ENCODE data around the gene SLC13A2. TPM values are rescaled to one million over a fixed set of nuclear protein-coding genes. Genes with fewer than 3 reads are reported as not detected.
"Not testable (repeated sequence)": the region's sequence is repeated elsewhere in the genome, so short reads cannot be mapped to it uniquely, and the experiment has no call there.

The SLC13A2 gene
- total and polyA plus RNA-seq, 2 donors (not counting 3 experiments of a cell fraction or from before 2014, with no cell fraction given) = not detected

DNA sequence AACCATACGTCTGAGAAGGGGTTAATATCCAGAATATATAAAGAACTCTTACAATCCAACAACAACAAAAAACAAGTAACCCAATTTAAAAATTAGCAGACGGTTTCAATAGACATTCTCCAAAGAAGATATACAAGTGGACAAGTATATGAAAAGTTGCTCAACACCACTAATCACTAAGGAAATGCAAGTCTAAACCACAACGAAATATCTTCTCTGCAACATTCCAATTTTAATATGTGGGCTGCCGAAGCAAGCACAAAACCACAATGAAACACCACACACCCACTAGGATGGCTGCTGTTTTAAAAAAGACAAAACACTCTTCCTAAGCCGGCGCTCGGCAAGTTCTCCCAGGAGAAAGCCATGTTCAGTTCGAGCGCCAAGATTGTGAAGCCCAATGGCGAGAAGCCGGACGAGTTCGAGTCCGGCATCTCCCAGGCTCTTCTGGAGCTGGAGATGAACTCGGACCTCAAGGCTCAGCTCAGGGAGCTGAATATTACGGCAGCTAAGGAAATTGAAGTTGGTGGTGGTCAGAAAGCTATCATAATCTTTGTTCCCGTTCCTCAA, 5.9 kb upstream of the SLC13A2 start:
- no peak overlapping the region for H3K4me3 ChIP-seq (replicated peaks in 1 of 3; ENCODE audit: insufficient read depth in 1 of 3, low read depth in 1 of 3, low read length in 3 of 3)
- no TSS peak for BruUV-seq (replicated peaks)
- no peaks in the 10 kb centered on the region for H4K20me1 ChIP-seq (replicated peaks; ENCODE audit: control insufficient read depth, extremely low read depth, insufficient read depth, low read length)
- no peak overlapping the region for H2AFZ ChIP-seq (ENCODE audit: low read depth, low read length)
- no peak overlapping the region for H3K9ac ChIP-seq (replicated peaks; ENCODE audit: extremely low read depth, insufficient read depth, low read length)
- no peaks in the 10 kb centered on the region for H3K4me1 ChIP-seq (ENCODE audit: control insufficient read depth, extremely low read depth, insufficient read depth, low read length)
- dilution Hi-C loops (cut with MboI; ENCODE audit: extremely low pct_ligation_motif_present, low sequenced_read_pairs) = no loop called here
- H3K79me2 ChIP-seq (ENCODE audit: control insufficient read depth, insufficient read depth, low read length) = no peaks in the 10 kb centered on the region
- no peak for FAIRE-seq
- ChIA-PET CTCF (no interaction called here), POLR2A (no interaction called here)
- H3K9me1 ChIP-seq (replicated peaks; ENCODE audit: control insufficient read depth, extremely low read depth, insufficient read depth, low read length) = no peaks in the 10 kb centered on the region
- intact Hi-C loops (cut with micrococcal nuclease) = no loop called here
- H3K27me3 ChIP-seq (ENCODE audit: control insufficient read depth in 2 of 2, insufficient read depth in 2 of 2, low read length in 2 of 2) = peaks cover 5 to 6% of the 10 kb centered on the region in 2 experiments
- H3K9me3 ChIP-seq (replicated peaks; ENCODE audit: control insufficient read depth, insufficient read depth, low read length) = no peaks in the 10 kb centered on the region
- no peak overlapping the region for H3K4me2 ChIP-seq (ENCODE audit: insufficient read depth, low read length)
- no peak overlapping the region for H3K27ac ChIP-seq (ENCODE audit: insufficient read depth, low read depth, low read length)
- TF ChIP-seq GATA2 (IDR thresholded peaks at IDR 0.05; ENCODE audit: insufficient read depth, insufficient read length, low read depth, low read length) = no peak
- TF ChIP-seq, protein P1, sequence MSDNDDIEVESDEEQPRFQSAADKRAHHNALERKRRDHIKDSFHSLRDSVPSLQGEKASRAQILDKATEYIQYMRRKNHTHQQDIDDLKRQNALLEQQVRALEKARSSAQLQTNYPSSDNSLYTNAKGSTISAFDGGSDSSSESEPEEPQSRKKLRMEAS (IDR thresholded peaks at IDR 0.05; ENCODE audit: insufficient read depth, insufficient read length) = no peak
- TF ChIP-seq POLR2AphosphoS5 (IDR thresholded peaks at IDR 0.05; ENCODE audit: insufficient read depth, low read depth, low read length) = no peak
- TF ChIP-seq, protein P2, sequence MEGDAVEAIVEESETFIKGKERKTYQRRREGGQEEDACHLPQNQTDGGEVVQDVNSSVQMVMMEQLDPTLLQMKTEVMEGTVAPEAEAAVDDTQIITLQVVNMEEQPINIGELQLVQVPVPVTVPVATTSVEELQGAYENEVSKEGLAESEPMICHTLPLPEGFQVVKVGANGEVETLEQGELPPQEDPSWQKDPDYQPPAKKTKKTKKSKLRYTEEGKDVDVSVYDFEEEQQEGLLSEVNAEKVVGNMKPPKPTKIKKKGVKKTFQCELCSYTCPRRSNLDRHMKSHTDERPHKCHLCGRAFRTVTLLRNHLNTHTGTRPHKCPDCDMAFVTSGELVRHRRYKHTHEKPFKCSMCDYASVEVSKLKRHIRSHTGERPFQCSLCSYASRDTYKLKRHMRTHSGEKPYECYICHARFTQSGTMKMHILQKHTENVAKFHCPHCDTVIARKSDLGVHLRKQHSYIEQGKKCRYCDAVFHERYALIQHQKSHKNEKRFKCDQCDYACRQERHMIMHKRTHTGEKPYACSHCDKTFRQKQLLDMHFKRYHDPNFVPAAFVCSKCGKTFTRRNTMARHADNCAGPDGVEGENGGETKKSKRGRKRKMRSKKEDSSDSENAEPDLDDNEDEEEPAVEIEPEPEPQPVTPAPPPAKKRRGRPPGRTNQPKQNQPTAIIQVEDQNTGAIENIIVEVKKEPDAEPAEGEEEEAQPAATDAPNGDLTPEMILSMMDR (IDR thresholded peaks at IDR 0.05; ENCODE audit: extremely low read depth in 1 of 2, insufficient read depth in 1 of 2, low read depth in 1 of 2, low read length in 2 of 2) = no peak
- TF ChIP-seq POLR2A (IDR thresholded peaks at IDR 0.05; ENCODE audit: low read depth, low read length) = no peak
- no peak for TF ChIP-seq MYC (IDR thresholded peaks at IDR 0.05; ENCODE audit: low read depth, low read length)
- TF ChIP-seq EZH2 (IDR thresholded peaks at IDR 0.05; ENCODE audit: borderline replicate concordance, low read depth, low read length, severe bottlenecking) = no peak
- TF ChIP-seq JUN (IDR thresholded peaks at IDR 0.05; ENCODE audit: borderline replicate concordance, insufficient read depth, insufficient read length, low read depth) = no peak
- TF ChIP-seq FOS (IDR thresholded peaks at IDR 0.05; ENCODE audit: borderline replicate concordance, insufficient read depth, low read length) = no peak
- DNase-seq (ENCODE audit: low read depth, low spot score) = no peak
- no peaks in the 10 kb centered on the region for H3K36me3 ChIP-seq (ENCODE audit: control insufficient read depth in 2 of 2, extremely low read depth in 1 of 2, insufficient read depth in 2 of 2, low read length in 2 of 2)

DNA sequence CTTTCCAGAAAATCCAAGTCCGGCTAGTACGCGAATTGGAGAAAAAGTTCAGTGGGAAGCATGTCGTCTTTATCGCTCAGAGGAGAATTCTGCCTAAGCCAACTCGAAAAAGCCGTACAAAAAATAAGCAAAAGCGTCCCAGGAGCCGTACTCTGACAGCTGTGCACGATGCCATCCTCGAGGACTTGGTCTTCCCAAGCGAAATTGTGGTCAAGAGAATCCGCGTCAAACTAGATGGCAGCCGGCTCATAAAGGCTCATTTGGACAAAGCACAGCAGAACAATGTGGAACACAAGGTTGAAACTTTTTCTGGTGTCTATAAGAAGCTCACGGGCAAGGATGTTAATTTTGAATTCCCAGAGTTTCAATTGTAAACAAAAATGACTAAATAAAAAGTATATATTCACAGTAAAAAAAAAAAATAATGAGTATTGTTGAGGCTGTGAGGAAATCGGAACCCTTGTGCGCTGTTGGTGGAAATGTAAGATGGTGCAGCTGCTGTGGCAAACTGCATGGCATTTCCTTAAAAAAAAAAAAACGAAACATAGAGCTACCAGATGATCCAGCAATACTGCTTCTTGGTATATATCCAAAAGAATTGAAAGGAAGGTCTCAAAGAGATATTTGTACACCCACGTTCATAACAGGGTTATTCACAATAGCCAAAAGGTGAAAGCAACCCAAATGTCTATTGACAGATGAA, 5.3 kb upstream of the SLC13A2 start:
- H3K4me1 ChIP-seq (ENCODE audit: control insufficient read depth, extremely low read depth, insufficient read depth, low read length); H3K9me3 ChIP-seq (replicated peaks; ENCODE audit: control insufficient read depth, insufficient read depth, low read length); H3K9ac ChIP-seq (replicated peaks; ENCODE audit: extremely low read depth, insufficient read depth, low read length); H4K20me1 ChIP-seq (replicated peaks; ENCODE audit: control insufficient read depth, extremely low read depth, insufficient read depth, low read length); BruUV-seq (replicated peaks); H3K27me3 ChIP-seq (ENCODE audit: control insufficient read depth in 2 of 2, insufficient read depth in 2 of 2, low read length in 2 of 2); dilution Hi-C loops (cut with MboI; ENCODE audit: extremely low pct_ligation_motif_present, low sequenced_read_pairs); intact Hi-C loops (cut with micrococcal nuclease); H3K4me2 ChIP-seq (ENCODE audit: insufficient read depth, low read length); H3K4me3 ChIP-seq (replicated peaks in 1 of 3; ENCODE audit: insufficient read depth in 1 of 3, low read depth in 1 of 3, low read length in 3 of 3); H3K36me3 ChIP-seq (ENCODE audit: control insufficient read depth in 2 of 2, extremely low read depth in 1 of 2, insufficient read depth in 2 of 2, low read length in 2 of 2); H3K9me1 ChIP-seq (replicated peaks; ENCODE audit: control insufficient read depth, extremely low read depth, insufficient read depth, low read length); FAIRE-seq; H2AFZ ChIP-seq (ENCODE audit: low read depth, low read length); H3K79me2 ChIP-seq (ENCODE audit: control insufficient read depth, insufficient read depth, low read length); POLR2A ChIA-PET; DNase-seq (ENCODE audit: low read depth, low spot score); H3K27ac ChIP-seq (ENCODE audit: insufficient read depth, low read depth, low read length); CTCF ChIA-PET: not testable (repeated sequence)
